Measurements from ENCODE around the gene DDAH1. TPM values are rescaled to one million over a fixed set of nuclear protein-coding genes. Genes with fewer than 3 reads are reported as not detected.

DDAH1 gene
- total RNA-seq, 1 experiment from 2014 or later, result 36.3 TPM

DNA sequence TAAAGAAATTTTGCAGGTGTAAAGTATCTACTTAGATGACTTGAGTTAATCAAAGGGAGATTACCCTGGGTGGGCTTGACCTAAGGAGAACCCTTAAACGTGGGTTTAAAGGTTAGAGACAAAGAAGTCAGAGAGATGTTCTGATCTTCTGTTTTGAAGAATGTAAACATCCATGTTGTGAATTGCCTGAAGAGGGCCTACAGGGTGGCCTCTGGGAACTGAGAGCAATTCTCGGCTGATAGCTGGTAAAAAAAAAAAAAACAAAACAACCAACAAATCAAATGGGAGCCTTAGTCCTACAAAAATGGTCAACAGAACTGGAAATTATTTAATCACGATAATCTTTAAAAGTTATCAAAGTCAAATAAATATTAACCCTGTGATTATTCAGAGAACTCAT, 99.1 kb downstream of the DDAH1 start:
- no peak overlapping the region for H2BK12ac ChIP-seq (ENCODE audit: insufficient read length, low read depth, low read length)
- no peaks in the 10 kb centered on the region for H3K9me3 Mint-ChIP-seq
- H3K4me1 ChIP-seq (ENCODE audit: insufficient read depth, low read length), result no peaks in the 10 kb centered on the region
- no peak overlapping the region; a peak in 1 of 7 replicates for H3K27ac Mint-ChIP-seq
- no peak overlapping the region for H3K9ac ChIP-seq (ENCODE audit: extremely low read depth, insufficient read length, low read length)
- H3K27me3 Mint-ChIP-seq (ENCODE audit: low read depth), result no peaks in the 10 kb centered on the region
- no peak overlapping the region for H2BK20ac ChIP-seq (ENCODE audit: low read depth, low read length, poor library complexity, severe bottlenecking)
- no peaks in the 10 kb centered on the region for H3K27me3 ChIP-seq (ENCODE audit: insufficient read depth, low read length)
- no peak overlapping the region for H4K8ac ChIP-seq (replicated peaks; ENCODE audit: insufficient read length, low read depth, low read length)
- H3K9me3 ChIP-seq (ENCODE audit: control insufficient read depth, low read depth, low read length), result no peaks in the 10 kb centered on the region
- H3K23me2 ChIP-seq (ENCODE audit: insufficient read length, low read depth, low read length, poor library complexity, severe bottlenecking), result no peaks in the 10 kb centered on the region
- H3K79me2 ChIP-seq (ENCODE audit: insufficient read depth, low read length), result 0 out of 2 replicates have a peak, but pooled peaks cover 2% of the 10 kb centered on the region
- H3T11ph ChIP-seq (ENCODE audit: low read length), result no peak overlapping the region
- no peak overlapping the region for H3K14ac ChIP-seq (ENCODE audit: insufficient read depth, low read length)
- TF ChIP-seq CTCF (conservative IDR thresholded peaks at IDR 0.05), result no peak
- H3K4me2 ChIP-seq (ENCODE audit: insufficient read depth, insufficient read length, low read length), result no peak overlapping the region
- no peaks in the 10 kb centered on the region for H3K36me3 Mint-ChIP-seq (ENCODE audit: insufficient read depth in 1 of 3, low read depth in 3 of 3)
- no peak overlapping the region for H4K5ac ChIP-seq (ENCODE audit: insufficient read length, low read depth, low read length)
- H2AK5ac ChIP-seq (ENCODE audit: insufficient read length, low read length), result no peak overlapping the region
- no peak overlapping the region for H2BK15ac ChIP-seq (ENCODE audit: low read depth, low read length)
- H3K23ac ChIP-seq (ENCODE audit: insufficient read length, low read depth, low read length), result no peak overlapping the region
- no peak overlapping the region for H3K4ac ChIP-seq (ENCODE audit: low read depth, low read length)
- H4K20me1 ChIP-seq (ENCODE audit: control insufficient read depth, insufficient read depth, insufficient read length), result no peaks in the 10 kb centered on the region
- no peaks in the 10 kb centered on the region for H3K79me1 ChIP-seq (ENCODE audit: insufficient read depth, low read depth, low read length, poor library complexity, severe bottlenecking)
- no peak overlapping the region for H4K91ac ChIP-seq (ENCODE audit: insufficient read length, low read depth, low read length)
- no peak overlapping the region for H2AFZ ChIP-seq (ENCODE audit: low read length)
- no peak for DNase-seq
- H3K4me1 Mint-ChIP-seq, result no peaks in the 10 kb centered on the region
- no peak overlapping the region for H3K4me3 Mint-ChIP-seq
- no peak overlapping the region for H3K27ac ChIP-seq (ENCODE audit: insufficient read length, low read depth, low read length)
- H3K56ac ChIP-seq (ENCODE audit: insufficient read length, low read depth, low read length), result no peak overlapping the region
- no CpG with 5 or more reads among the region's 3 CpGs for WGBS (ENCODE audit: extremely low coverage, insufficient read length, low lambda C conversion rate)
- H3K18ac ChIP-seq (ENCODE audit: insufficient read length, low read depth, low read length), result no peak overlapping the region
- H2BK5ac ChIP-seq (ENCODE audit: insufficient read length, low read length), result no peak overlapping the region
- no peak overlapping the region for H2BK120ac ChIP-seq (ENCODE audit: low read depth, low read length, poor library complexity, severe bottlenecking)

Measured in H9 (cell line).